Panc1 (cell line): ENCODE measurements around the gene GNAS. TPM values are rescaled to one million over a fixed set of nuclear protein-coding genes. Genes with fewer than 3 reads are reported as not detected.

Source experiments
- ATAC-seq: fragments of 200-7000 bp; cut with Tn5 transposase; 2 replicates; pipeline ENCODE4 v1.9.1; 2020; ENCODE audit warnings: mild to moderate bottlenecking, moderate library complexity
- BruUV-seq: library from RNA; stranded (reverse); fragments of 400-500 nt; replicated peaks from 2 replicates; lab custom pipeline; 2021; lab: Mats Ljungman, UMichigan
- CTCF ChIA-PET: fragments of 300-600 bp; sonication (Branson Sonifier 250); formaldehyde crosslinking; loops from one replicate; lab custom pipeline; 2022; ENCODE audit warnings: antibody characterized with exemption; lab: Charles Lee
- POLR2A ChIA-PET: fragments of 300-600 bp; sonication (Branson Sonifier 250); formaldehyde crosslinking; loops from one replicate; lab custom pipeline; 2022; ENCODE audit warnings: antibody characterized with exemption; lab: Charles Lee
- DNase-seq: peaks from one replicate; pipeline ENCODE4 v3.0.0-alpha.2; 2010; ENCODE audit warnings: low read depth, low spot score
- H3K27ac ChIP-seq: 2 replicates; pipeline ENCODE4 v1.5.1; 2011; ENCODE audit warnings: mild to moderate bottlenecking, low read length, inconsistent platforms
- H3K27me3 ChIP-seq: fragments of 200-500 bp; sonication (Bioruptor generic); 2 replicates; pipeline ENCODE4 v1.6.0; 2014; ENCODE audit warnings: low read length, inconsistent platforms; ENCODE audit not compliant: control insufficient read depth, insufficient read depth
- H3K36me3 ChIP-seq: fragments of 200-500 bp; sonication (Bioruptor generic); 2 replicates; pipeline ENCODE4 v1.5.1; 2014; ENCODE audit warnings: inconsistent platforms, mild to moderate bottlenecking, low read length, moderate library complexity; ENCODE audit not compliant: control insufficient read depth, insufficient read depth
- H3K4me1 ChIP-seq: 2 replicates; pipeline ENCODE4 v1.5.1; 2011; ENCODE audit warnings: inconsistent platforms, mild to moderate bottlenecking, low read length, moderate library complexity; ENCODE audit not compliant: control insufficient read depth, insufficient read depth
- H3K4me3 ChIP-seq, 2 experiments: 2 replicates each; pipeline ENCODE4 v1.5.1; 2011 to 2012; ENCODE audit warnings: low read depth in 2 of 2, low read length in 2 of 2, mild to moderate bottlenecking in 2 of 2, inconsistent platforms in 1 of 2, moderate library complexity in 1 of 2
- H3K9me3 ChIP-seq: fragments of 200-500 bp; sonication (Bioruptor generic); 2 replicates; pipeline ENCODE4 v1.5.1; 2014; ENCODE audit warnings: low read depth, mild to moderate bottlenecking, inconsistent platforms, low read length, moderate library complexity; ENCODE audit not compliant: control insufficient read depth, insufficient read depth
- POLR2AphosphoS5 ChIP-seq: IDR thresholded peaks from 2 replicates; pipeline ENCODE4 v1.6.1; 2012; ENCODE audit warnings: mild to moderate bottlenecking, low read depth, low read length, moderate library complexity
- SIN3A ChIP-seq: IDR thresholded peaks from 2 replicates; pipeline ENCODE4 v1.6.1; 2012; ENCODE audit warnings: low read depth, mild to moderate bottlenecking, low read length, moderate library complexity, borderline replicate concordance; ENCODE audit not compliant: insufficient read depth
- TCF7L2 ChIP-seq: IDR thresholded peaks from 2 replicates; pipeline ENCODE4 v1.6.1; 2011; ENCODE audit warnings: mild to moderate bottlenecking, low read depth, low read length, inconsistent platforms
- in situ Hi-C: cut with HindIII; loops from 2 replicates; pipeline ENCODE4 v1.10.0; 2016; ENCODE audit warnings: low sequenced_read_pairs, low pct_unique_long_range_greater_than_20kb
- intact Hi-C: fragments of 100-400 bp; cut with micrococcal nuclease; formaldehyde crosslinking; loops from one replicate; pipeline ENCODE4 v1.10.0; 2022; ENCODE audit not compliant: unreplicated experiment
- total RNA-seq: library from RNA; stranded (reverse); gene quantifications from one replicate; pipeline ENCODE4 v1.2.1, GENCODE V29; 2021; ENCODE audit not compliant: unreplicated experiment
- TF ChIP-seq, protein P1 (sequence below), 2 experiments: IDR thresholded peaks; 2 replicates each; pipeline ENCODE4 v1.6.1; 2011 to 2012; ENCODE audit warnings: low read depth in 2 of 2, control low read depth in 1 of 2, low read length in 1 of 2, mild to moderate bottlenecking in 1 of 2, moderate library complexity in 1 of 2; ENCODE audit not compliant: insufficient read depth in 1 of 2
- TF ChIP-seq, protein P2 (sequence below): fragments of 450-650 bp; IDR thresholded peaks from 2 replicates; pipeline ENCODE4 v1.5.1; 2017; ENCODE audit warnings: mild to moderate bottlenecking

The GNAS gene
- total RNA-seq, 1 experiment from 2014 or later, result 756 TPM

DNA sequence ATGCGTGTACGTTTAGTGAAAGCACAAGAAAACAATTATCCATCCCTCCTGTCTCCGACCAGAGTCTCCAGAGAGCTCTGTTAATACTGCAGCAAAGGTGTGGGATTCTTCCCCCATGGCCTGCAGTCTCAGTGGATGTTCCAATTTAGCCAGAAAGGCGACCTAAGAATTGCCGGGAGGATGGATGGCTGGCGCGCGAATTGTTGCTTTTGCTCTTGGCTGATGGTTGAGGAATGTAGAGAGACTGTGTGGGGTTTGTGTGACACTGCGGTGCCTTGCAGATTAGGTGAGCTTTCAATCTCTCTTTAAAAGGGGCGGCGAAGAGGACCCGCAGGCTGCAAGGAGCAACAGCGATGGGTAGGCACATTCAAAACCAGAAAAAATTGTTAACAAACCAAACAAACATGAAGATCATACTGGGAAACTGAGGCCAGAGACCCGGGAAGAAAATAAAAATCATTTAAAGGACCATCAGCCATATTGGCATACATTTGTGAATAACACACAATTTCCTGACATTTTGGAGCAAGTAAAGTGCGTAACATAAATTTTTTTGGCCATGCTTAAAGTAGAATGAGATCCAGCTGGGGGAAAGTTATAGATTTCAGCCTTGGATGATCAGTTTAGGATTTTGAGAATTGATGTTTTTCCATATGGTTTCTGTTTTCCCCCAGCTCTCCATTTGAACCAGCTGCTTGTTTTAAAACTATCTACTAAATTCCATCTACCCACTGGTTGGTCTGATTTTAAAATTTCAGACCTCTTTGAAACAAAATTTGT is 46.3 kb downstream of the GNAS start:
- in situ Hi-C loops, result no loop called here
- BruUV-seq, result no TSS peak
- no peak overlapping the region for H3K4me3 ChIP-seq
- ATAC-seq, result no peak
- DNase-seq, result no peak
- peaks cover 10% of the 10 kb centered on the region for H3K36me3 ChIP-seq
- H3K9me3 ChIP-seq, result no peaks in the 10 kb centered on the region
- no peak for TF ChIP-seq SIN3A
- TF ChIP-seq, protein P1, sequence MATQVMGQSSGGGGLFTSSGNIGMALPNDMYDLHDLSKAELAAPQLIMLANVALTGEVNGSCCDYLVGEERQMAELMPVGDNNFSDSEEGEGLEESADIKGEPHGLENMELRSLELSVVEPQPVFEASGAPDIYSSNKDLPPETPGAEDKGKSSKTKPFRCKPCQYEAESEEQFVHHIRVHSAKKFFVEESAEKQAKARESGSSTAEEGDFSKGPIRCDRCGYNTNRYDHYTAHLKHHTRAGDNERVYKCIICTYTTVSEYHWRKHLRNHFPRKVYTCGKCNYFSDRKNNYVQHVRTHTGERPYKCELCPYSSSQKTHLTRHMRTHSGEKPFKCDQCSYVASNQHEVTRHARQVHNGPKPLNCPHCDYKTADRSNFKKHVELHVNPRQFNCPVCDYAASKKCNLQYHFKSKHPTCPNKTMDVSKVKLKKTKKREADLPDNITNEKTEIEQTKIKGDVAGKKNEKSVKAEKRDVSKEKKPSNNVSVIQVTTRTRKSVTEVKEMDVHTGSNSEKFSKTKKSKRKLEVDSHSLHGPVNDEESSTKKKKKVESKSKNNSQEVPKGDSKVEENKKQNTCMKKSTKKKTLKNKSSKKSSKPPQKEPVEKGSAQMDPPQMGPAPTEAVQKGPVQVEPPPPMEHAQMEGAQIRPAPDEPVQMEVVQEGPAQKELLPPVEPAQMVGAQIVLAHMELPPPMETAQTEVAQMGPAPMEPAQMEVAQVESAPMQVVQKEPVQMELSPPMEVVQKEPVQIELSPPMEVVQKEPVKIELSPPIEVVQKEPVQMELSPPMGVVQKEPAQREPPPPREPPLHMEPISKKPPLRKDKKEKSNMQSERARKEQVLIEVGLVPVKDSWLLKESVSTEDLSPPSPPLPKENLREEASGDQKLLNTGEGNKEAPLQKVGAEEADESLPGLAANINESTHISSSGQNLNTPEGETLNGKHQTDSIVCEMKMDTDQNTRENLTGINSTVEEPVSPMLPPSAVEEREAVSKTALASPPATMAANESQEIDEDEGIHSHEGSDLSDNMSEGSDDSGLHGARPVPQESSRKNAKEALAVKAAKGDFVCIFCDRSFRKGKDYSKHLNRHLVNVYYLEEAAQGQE (IDR thresholded peaks at IDR 0.05; ENCODE audit: insufficient read depth in 1 of 2, low read depth in 2 of 2, low read length in 1 of 2), result no peak
- TF ChIP-seq POLR2AphosphoS5, result no peak
- no peak for TF ChIP-seq TCF7L2
- TF ChIP-seq, protein P2, sequence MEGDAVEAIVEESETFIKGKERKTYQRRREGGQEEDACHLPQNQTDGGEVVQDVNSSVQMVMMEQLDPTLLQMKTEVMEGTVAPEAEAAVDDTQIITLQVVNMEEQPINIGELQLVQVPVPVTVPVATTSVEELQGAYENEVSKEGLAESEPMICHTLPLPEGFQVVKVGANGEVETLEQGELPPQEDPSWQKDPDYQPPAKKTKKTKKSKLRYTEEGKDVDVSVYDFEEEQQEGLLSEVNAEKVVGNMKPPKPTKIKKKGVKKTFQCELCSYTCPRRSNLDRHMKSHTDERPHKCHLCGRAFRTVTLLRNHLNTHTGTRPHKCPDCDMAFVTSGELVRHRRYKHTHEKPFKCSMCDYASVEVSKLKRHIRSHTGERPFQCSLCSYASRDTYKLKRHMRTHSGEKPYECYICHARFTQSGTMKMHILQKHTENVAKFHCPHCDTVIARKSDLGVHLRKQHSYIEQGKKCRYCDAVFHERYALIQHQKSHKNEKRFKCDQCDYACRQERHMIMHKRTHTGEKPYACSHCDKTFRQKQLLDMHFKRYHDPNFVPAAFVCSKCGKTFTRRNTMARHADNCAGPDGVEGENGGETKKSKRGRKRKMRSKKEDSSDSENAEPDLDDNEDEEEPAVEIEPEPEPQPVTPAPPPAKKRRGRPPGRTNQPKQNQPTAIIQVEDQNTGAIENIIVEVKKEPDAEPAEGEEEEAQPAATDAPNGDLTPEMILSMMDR, result no peak
- no peaks in the 10 kb centered on the region for H3K27me3 ChIP-seq
- ChIA-PET CTCF (no interaction called here), POLR2A (interaction anchor here (0.6 kb wide), 1 partner anchor 1049 kb away, joined by 5 read pairs; no protein-coding TSS in a partner anchor)
- no peak overlapping the region for H3K27ac ChIP-seq
- intact Hi-C loops, result loop anchor here (10.0 kb wide), 1 partner anchor 86 kb away; the partner anchor contains the start of gene NELFCD
- peaks cover 29% of the 10 kb centered on the region for H3K4me1 ChIP-seq

DNA sequence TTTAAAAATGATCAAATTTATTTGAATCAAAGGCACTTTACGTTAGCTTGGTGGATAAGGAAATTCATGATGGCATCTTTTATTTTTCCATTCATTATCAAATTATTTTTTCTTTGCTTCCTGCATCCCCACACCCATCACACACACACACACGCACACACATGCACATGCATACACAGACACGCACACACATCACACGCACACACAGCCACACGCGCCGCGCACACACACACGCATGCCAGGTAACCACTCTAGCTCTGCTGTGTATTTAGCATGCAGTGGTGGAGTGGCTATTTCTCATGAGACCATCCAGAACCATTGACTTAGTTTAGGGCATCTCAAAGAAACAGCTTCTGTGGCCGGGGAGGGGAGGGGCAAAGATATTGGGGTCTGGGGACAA is 47.0 kb downstream of the GNAS start:
- no peaks in the 10 kb centered on the region for H3K9me3 ChIP-seq
- ChIA-PET CTCF (no interaction called here), POLR2A (interaction anchor here (0.6 kb wide), 1 partner anchor 240 kb away, joined by 3 read pairs; no protein-coding TSS in a partner anchor)
- no TSS peak for BruUV-seq
- peaks cover 22% of the 10 kb centered on the region for H3K4me1 ChIP-seq
- no peaks in the 10 kb centered on the region for H3K27me3 ChIP-seq
- no peak overlapping the region for H3K27ac ChIP-seq
- TF ChIP-seq, protein P1 (IDR thresholded peaks at IDR 0.05; ENCODE audit: insufficient read depth in 1 of 2, low read depth in 2 of 2, low read length in 1 of 2), result no peak
- TF ChIP-seq TCF7L2 (no peak), POLR2AphosphoS5 (no peak), SIN3A (no peak)
- TF ChIP-seq, protein P2, result no peak
- H3K4me3 ChIP-seq, result no peak overlapping the region
- in situ Hi-C loops, result no loop called here
- DNase-seq (no peak), ATAC-seq (no peak)
- peaks cover 16% of the 10 kb centered on the region for H3K36me3 ChIP-seq
- intact Hi-C loops, result loop anchor here (10.0 kb wide), 1 partner anchor 85 kb away; the partner anchor contains the start of gene NELFCD
